ENCODE data around the gene LRGUK. TPM values are rescaled to one million over a fixed set of nuclear protein-coding genes. Genes with fewer than 3 reads are reported as not detected.

The LRGUK gene
- total RNA-seq, 3 donors from 2014 or later = 0.19 to 1.2 (median 0.47) TPM

DNA sequence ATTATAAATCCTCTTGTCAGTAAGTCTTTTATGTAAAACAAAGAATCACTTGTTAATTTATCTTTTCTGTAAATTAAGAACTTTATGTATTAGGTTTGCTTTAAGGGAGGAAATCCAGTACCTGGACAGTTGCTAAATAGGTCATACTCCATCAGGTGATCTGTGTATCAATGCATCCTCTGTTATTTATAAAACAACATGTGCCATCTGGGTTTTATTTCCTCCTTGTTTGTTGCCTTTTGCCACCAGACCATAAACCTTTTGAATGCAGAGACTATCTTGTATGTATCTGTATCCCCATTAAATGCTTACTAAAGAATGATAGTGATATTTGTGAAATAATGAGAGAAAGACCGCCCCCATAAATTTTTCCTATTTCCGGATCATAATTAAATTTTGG lies 119.6 kb downstream of the LRGUK start:
- intact Hi-C loops (cut with DNase I, micrococcal nuclease) = no loop called here
- DNase-seq (no peak), ATAC-seq (no peak)
- no peaks in the 10 kb centered on the region for H3K9me3 ChIP-seq
- no peaks in the 10 kb centered on the region for H3K4me1 ChIP-seq (ENCODE audit: low read depth)
- no peaks in the 10 kb centered on the region for H3K36me3 ChIP-seq (ENCODE audit: low read depth)
- no peak for TF ChIP-seq CTCF (IDR thresholded peaks at IDR 0.05)
- H3K4me3 ChIP-seq = no peak overlapping the region

GRCh38 chr7:134248196-134248595 lies 121.1 kb downstream of the LRGUK start:
- ATAC-seq (no peak), DNase-seq (no peak)
- intact Hi-C loops (cut with DNase I, micrococcal nuclease) = no loop called here
- Histone ChIP-seq H3K9me3 (no peaks in the 10 kb centered on the region), H3K4me3 (no peak overlapping the region), H3K36me3 (ENCODE audit: low read depth) (no peaks in the 10 kb centered on the region), H3K4me1 (ENCODE audit: low read depth) (no peaks in the 10 kb centered on the region)
- TF ChIP-seq CTCF (IDR thresholded peaks at IDR 0.05) = no peak

GRCh38 chr7:134254311-134254710 lies 127.2 kb downstream of the LRGUK start:
- TF ChIP-seq CTCF (IDR thresholded peaks at IDR 0.05) = no peak
- intact Hi-C loops (cut with DNase I, micrococcal nuclease) = loop anchor here in 1 of 2 donors (10.0 kb wide), 1 partner anchor 850 kb away; no protein-coding TSS in a partner anchor
- ATAC-seq (no peak), DNase-seq (no peak)
- Histone ChIP-seq H3K4me1 (ENCODE audit: low read depth) (no peaks in the 10 kb centered on the region), H3K36me3 (ENCODE audit: low read depth) (no peaks in the 10 kb centered on the region), H3K4me3 (no peak overlapping the region), H3K9me3 (no peaks in the 10 kb centered on the region)

- no peaks in the 10 kb centered on the region for H3K4me1 ChIP-seq (ENCODE audit: low read depth)
These were observed 128.7 kb downstream of the LRGUK start for GRCh38 chr7:134255814-134256213.

GRCh38 chr7:134262322-134262721 lies 135.2 kb downstream of the LRGUK start:
- intact Hi-C loops (cut with DNase I, micrococcal nuclease) = no loop called here

More at GRCh38 chr7:134255814-134256213, 128.7 kb downstream of the LRGUK start:
- Histone ChIP-seq H3K36me3 (ENCODE audit: low read depth) (no peaks in the 10 kb centered on the region), H3K4me3 (no peak overlapping the region), H3K9me3 (no peaks in the 10 kb centered on the region)
- intact Hi-C loops (cut with DNase I, micrococcal nuclease) = loop anchor here in 1 of 2 donors (10.0 kb wide), 1 partner anchor 851 kb away; no protein-coding TSS in a partner anchor
- TF ChIP-seq CTCF (IDR thresholded peaks at IDR 0.05) = no peak
- ATAC-seq = no peak
- no peak for DNase-seq

More at GRCh38 chr7:134262322-134262721, 135.2 kb downstream of the LRGUK start:
- TF ChIP-seq CTCF (IDR thresholded peaks at IDR 0.05) = no peak
- no peak overlapping the region for H3K4me3 ChIP-seq
- ATAC-seq (no peak), DNase-seq (no peak)
- H3K36me3 ChIP-seq (ENCODE audit: low read depth) = no peaks in the 10 kb centered on the region
- H3K4me1 ChIP-seq (ENCODE audit: low read depth) = no peaks in the 10 kb centered on the region
- no peaks in the 10 kb centered on the region for H3K9me3 ChIP-seq
